ENCODE data around the gene APH1A. TPM values are rescaled to one million over a fixed set of nuclear protein-coding genes. Genes with fewer than 3 reads are reported as not detected.

The APH1A gene
- total and polyA plus RNA-seq, 10 of the 15 experiments (the other 5 are each of a cell fraction or from before 2014, with no cell fraction given), result 6.7 to 130 (median 87.7) TPM

DNA sequence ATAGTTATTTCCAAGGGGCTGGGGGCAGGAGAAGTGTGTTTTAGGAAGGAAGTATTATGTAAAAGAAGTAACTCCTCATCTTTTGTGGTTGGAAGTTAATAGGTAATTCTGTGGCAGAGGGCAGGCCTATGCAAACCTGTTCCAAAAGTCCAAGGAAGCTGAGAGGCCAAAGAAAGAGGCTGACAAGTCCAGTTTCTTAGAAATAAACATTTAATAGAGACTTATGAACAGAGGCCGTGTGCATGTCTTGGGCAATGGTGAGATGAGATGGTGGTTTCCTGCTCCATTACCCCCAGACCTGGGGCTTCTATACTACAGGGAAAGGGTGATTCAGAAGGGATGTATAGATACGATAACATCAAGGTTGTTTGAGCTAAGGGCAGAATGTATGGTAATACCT, 18.9 kb downstream of the APH1A start:
- 28% methylated on average over 2 of the region's 2 CpGs for WGBS (ENCODE audit: insufficient coverage, insufficient replicate concordance, low lambda C conversion rate, missing lambda C conversion rate)
- in situ Hi-C loops (cut with MboI), result no loop called here
- intact Hi-C loops (cut with micrococcal nuclease; ENCODE audit: unreplicated experiment), result loop anchor here (10.0 kb wide), 2 partner anchors 205 to 745 kb away; no protein-coding TSS in a partner anchor
- Histone ChIP-seq H3K9ac (ENCODE audit: control insufficient read depth, insufficient read depth, low read length) (no peak overlapping the region), H3K9me3 (replicated peaks; ENCODE audit: control insufficient read depth, insufficient read depth, low read length) (no peaks in the 10 kb centered on the region), H2AFZ (ENCODE audit: control insufficient read depth, low read depth, low read length) (no peak overlapping the region), H4K20me1 (ENCODE audit: control insufficient read depth, insufficient read depth) (no peaks in the 10 kb centered on the region), H3K79me2 (ENCODE audit: control insufficient read depth, insufficient read depth, low read length) (no peaks in the 10 kb centered on the region), H3K27me3 (replicated peaks in 1 of 2; ENCODE audit: control insufficient read depth in 2 of 2, insufficient read depth in 2 of 2, low read length in 1 of 2) (no peaks in the 10 kb centered on the region), H3K4me1 (ENCODE audit: control insufficient read depth, insufficient read depth, low read length) (no peaks in the 10 kb centered on the region), H3K27ac (ENCODE audit: control insufficient read depth, insufficient read depth) (no peak overlapping the region), H3K4me3 (no peak overlapping the region), H3K4me2 (ENCODE audit: control insufficient read depth, insufficient read depth) (no peak overlapping the region), H3K36me3 (ENCODE audit: control insufficient read depth in 2 of 2, insufficient read depth in 2 of 2, low read length in 1 of 2) (no peaks in the 10 kb centered on the region)
- ChIA-PET CTCF (interaction anchor here (0.7 to 1.6 kb wide), 2 partner anchors 32 to 35 kb away, joined by 3 to 4 read pairs; no protein-coding TSS in a partner anchor), SMC1A (ENCODE audit: uncharacterized antibody, unreplicated experiment) (interaction anchor here (0.5 kb wide), 1 partner anchor 294 kb away, joined by 3 read pairs; no protein-coding TSS in a partner anchor), RAD21 (ENCODE audit: unreplicated experiment) (interaction anchor here (0.8 to 1.7 kb wide), 2 partner anchors 28 to 31 kb away, joined by 3 to 6 read pairs; no protein-coding TSS in a partner anchor), POLR2A (no interaction called here)
- TF ChIP-seq, protein P1, sequence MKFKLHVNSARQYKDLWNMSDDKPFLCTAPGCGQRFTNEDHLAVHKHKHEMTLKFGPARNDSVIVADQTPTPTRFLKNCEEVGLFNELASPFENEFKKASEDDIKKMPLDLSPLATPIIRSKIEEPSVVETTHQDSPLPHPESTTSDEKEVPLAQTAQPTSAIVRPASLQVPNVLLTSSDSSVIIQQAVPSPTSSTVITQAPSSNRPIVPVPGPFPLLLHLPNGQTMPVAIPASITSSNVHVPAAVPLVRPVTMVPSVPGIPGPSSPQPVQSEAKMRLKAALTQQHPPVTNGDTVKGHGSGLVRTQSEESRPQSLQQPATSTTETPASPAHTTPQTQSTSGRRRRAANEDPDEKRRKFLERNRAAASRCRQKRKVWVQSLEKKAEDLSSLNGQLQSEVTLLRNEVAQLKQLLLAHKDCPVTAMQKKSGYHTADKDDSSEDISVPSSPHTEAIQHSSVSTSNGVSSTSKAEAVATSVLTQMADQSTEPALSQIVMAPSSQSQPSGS (IDR thresholded peaks at IDR 0.05; ENCODE audit: low read length), result no peak
- TF ChIP-seq, protein P2, sequence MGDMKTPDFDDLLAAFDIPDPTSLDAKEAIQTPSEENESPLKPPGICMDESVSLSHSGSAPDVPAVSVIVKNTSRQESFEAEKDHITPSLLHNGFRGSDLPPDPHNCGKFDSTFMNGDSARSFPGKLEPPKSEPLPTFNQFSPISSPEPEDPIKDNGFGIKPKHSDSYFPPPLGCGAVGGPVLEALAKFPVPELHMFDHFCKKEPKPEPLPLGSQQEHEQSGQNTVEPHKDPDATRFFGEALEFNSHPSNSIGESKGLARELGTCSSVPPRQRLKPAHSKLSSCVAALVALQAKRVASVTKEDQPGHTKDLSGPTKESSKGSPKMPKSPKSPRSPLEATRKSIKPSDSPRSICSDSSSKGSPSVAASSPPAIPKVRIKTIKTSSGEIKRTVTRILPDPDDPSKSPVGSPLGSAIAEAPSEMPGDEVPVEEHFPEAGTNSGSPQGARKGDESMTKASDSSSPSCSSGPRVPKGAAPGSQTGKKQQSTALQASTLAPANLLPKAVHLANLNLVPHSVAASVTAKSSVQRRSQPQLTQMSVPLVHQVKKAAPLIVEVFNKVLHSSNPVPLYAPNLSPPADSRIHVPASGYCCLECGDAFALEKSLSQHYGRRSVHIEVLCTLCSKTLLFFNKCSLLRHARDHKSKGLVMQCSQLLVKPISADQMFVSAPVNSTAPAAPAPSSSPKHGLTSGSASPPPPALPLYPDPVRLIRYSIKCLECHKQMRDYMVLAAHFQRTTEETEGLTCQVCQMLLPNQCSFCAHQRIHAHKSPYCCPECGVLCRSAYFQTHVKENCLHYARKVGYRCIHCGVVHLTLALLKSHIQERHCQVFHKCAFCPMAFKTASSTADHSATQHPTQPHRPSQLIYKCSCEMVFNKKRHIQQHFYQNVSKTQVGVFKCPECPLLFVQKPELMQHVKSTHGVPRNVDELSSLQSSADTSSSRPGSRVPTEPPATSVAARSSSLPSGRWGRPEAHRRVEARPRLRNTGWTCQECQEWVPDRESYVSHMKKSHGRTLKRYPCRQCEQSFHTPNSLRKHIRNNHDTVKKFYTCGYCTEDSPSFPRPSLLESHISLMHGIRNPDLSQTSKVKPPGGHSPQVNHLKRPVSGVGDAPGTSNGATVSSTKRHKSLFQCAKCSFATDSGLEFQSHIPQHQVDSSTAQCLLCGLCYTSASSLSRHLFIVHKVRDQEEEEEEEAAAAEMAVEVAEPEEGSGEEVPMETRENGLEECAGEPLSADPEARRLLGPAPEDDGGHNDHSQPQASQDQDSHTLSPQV (IDR thresholded peaks at IDR 0.05), result no peak
- no peak for TF ChIP-seq TCF3 (IDR thresholded peaks at IDR 0.05; ENCODE audit: borderline replicate concordance, insufficient read depth, low read depth, low read length)
- BruUV-seq (replicated peaks), result no TSS peak
- FAIRE-seq, result no peak
- peak; percentile 36; the same call in 1 of the 3 replicates for ATAC-seq
- no peak for DNase-seq (ENCODE audit: low read depth, low spot score)
